Prostate gland (tissue), 2 donors: ENCODE measurements around the gene DAPL1. TPM values are rescaled to one million over a fixed set of nuclear protein-coding genes. Genes with fewer than 3 reads are reported as not detected.

Experiments used
- DNase-seq: peaks from one replicate; pipeline ENCODE4 v3.0.0-alpha.2; 2019; ENCODE audit warnings: low spot score
- H3K27ac ChIP-seq, 2 donors: fragments of 200-600 bp; sonication (generic); 2 replicates each; pipeline ENCODE4 v1.5.1; 2017 to 2019
- H3K27me3 ChIP-seq: fragments of 200-600 bp; sonication (generic); replicated peaks from 2 replicates; pipeline ENCODE4 v1.5.1; 2019; ENCODE audit not compliant: insufficient read depth
- H3K36me3 ChIP-seq, 2 donors: fragments of 200-600 bp; sonication (generic); 1 replicate in 1 of 2; 2 replicates in 1 of 2; pipeline versions ENCODE4 v1.5.1 to v1.8.1; 2017 to 2019
- H3K4me1 ChIP-seq: fragments of 200-600 bp; sonication (generic); replicated peaks from 2 replicates; pipeline ENCODE4 v1.5.1; 2019
- H3K4me3 ChIP-seq, 2 donors: fragments of 200-600 bp; sonication (generic); 2 replicates each; pipeline ENCODE4 v1.5.1; 2017 to 2019
- H3K9me3 ChIP-seq: fragments of 200-600 bp; sonication (generic); 2 replicates; pipeline ENCODE4 v1.5.1; 2017
- POLR2A ChIP-seq: fragments of 450-650 bp; IDR thresholded peaks from one replicate; pipeline ENCODE4 v1.6.1; 2016; ENCODE audit warnings: antibody characterized with exemption, mild to moderate bottlenecking
- POLR2AphosphoS5 ChIP-seq: sonication (generic); formaldehyde crosslinking; IDR thresholded peaks from one replicate; pipeline ENCODE4 v1.6.1; 2017; ENCODE audit warnings: antibody characterized with exemption
- WGBS: methylation state at CpG from one replicate; pipeline ENCODE4 v1.1.5; 2018; 5-methylcytosine and 5-hydroxymethylcytosine counted together
- intact Hi-C: fragments of 100-400 bp; cut with DNase I; formaldehyde crosslinking; loops from one replicate; pipeline ENCODE4 v1.14.2; 2022
- total RNA-seq, 2 donors: library from RNA; depleted of rRNA; stranded (reverse); fragments of >200 nt; gene quantifications; one replicate each; pipeline ENCODE4 v1.1.0, GENCODE V29; 2016
- TF ChIP-seq, protein P1 (sequence below), 4 experiments: fragments of 200-600 bp in 2 of 4; fragments of 450-650 bp in 2 of 4; sonication (generic) in 2 of 4; IDR thresholded peaks; 1 replicate in 3 of 4; 2 replicates in 1 of 4; pipeline ENCODE4 v1.5.1; 2016 to 2019; ENCODE audit warnings: antibody characterized with exemption in 4 of 4, mild to moderate bottlenecking in 2 of 4, moderate library complexity in 2 of 4

The DAPL1 gene
- total RNA-seq, 2 donors from 2014 or later: 19.0 TPM; not detected in 1

- TF ChIP-seq POLR2AphosphoS5 (no peak), POLR2A (no peak)
- TF ChIP-seq, protein P1, sequence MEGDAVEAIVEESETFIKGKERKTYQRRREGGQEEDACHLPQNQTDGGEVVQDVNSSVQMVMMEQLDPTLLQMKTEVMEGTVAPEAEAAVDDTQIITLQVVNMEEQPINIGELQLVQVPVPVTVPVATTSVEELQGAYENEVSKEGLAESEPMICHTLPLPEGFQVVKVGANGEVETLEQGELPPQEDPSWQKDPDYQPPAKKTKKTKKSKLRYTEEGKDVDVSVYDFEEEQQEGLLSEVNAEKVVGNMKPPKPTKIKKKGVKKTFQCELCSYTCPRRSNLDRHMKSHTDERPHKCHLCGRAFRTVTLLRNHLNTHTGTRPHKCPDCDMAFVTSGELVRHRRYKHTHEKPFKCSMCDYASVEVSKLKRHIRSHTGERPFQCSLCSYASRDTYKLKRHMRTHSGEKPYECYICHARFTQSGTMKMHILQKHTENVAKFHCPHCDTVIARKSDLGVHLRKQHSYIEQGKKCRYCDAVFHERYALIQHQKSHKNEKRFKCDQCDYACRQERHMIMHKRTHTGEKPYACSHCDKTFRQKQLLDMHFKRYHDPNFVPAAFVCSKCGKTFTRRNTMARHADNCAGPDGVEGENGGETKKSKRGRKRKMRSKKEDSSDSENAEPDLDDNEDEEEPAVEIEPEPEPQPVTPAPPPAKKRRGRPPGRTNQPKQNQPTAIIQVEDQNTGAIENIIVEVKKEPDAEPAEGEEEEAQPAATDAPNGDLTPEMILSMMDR (IDR thresholded peaks at IDR 0.05): no peak
- Histone ChIP-seq H3K36me3 (no peaks in the 10 kb centered on the region), H3K9me3 (no peaks in the 10 kb centered on the region), H3K27me3 (no peaks in the 10 kb centered on the region), H3K4me3 (no peak overlapping the region), H3K4me1 (no peaks in the 10 kb centered on the region), H3K27ac (no peak overlapping the region)
- 90% methylated on average over 11 of the region's 11 CpGs for WGBS
- intact Hi-C loops: no loop called here
- DNase-seq: no peak
Observed at GRCh38 chr2:158782136-158782535, 13.0 kb upstream of the DAPL1 start.

- Histone ChIP-seq H3K27me3 (no peaks in the 10 kb centered on the region), H3K27ac (no peak overlapping the region), H3K4me1 (no peaks in the 10 kb centered on the region), H3K4me3 (no peak overlapping the region), H3K9me3 (no peaks in the 10 kb centered on the region), H3K36me3 (no peaks in the 10 kb centered on the region)
- no peak for TF ChIP-seq POLR2AphosphoS5
- no peak for TF ChIP-seq POLR2A
- TF ChIP-seq, protein P1 (IDR thresholded peaks at IDR 0.05): no peak
- 77% methylated on average over 5 of the region's 5 CpGs for WGBS
- DNase-seq: no peak
- intact Hi-C loops: no loop called here
Observed at GRCh38 chr2:158782616-158783015, 12.5 kb upstream of the DAPL1 start.

- TF ChIP-seq POLR2A (no peak), POLR2AphosphoS5 (peak; percentile 61)
- TF ChIP-seq, protein P1 (IDR thresholded peaks at IDR 0.05): no peak
- intact Hi-C loops: no loop called here
- H3K9me3 ChIP-seq: no peaks in the 10 kb centered on the region
- H3K36me3 ChIP-seq: no peaks in the 10 kb centered on the region
- WGBS: 33% methylated on average over 2 of the region's 2 CpGs
- no peak overlapping the region for H3K4me3 ChIP-seq
- no peak overlapping the region for H3K27ac ChIP-seq
- H3K4me1 ChIP-seq: no peaks in the 10 kb centered on the region
- H3K27me3 ChIP-seq: no peaks in the 10 kb centered on the region
- DNase-seq: peak; percentile 18
Observed at GRCh38 chr2:158783923-158784322, 11.2 kb upstream of the DAPL1 start.

DNA sequence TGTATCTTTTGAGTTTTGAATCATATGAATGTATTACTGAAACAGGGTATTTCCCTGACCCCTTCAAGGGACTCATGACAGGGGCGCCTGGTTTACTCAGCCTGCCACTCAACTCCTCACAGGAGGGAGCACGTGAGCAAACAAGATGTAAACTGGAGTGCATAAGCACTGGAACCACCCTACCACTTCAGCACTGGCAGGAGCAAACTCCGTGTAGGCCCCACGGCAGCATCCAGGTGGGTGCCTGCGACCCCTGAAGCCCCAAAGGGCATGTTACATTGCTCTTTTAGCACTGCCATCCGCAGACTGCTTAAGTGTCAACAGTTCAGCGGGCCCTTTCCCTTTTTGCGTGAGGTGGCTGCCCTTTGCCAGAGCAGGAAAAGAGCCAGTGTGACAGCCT is 8.2 kb upstream of the DAPL1 start:
- Histone ChIP-seq H3K36me3 (no peaks in the 10 kb centered on the region), H3K4me3 (no peak overlapping the region), H3K9me3 (no peaks in the 10 kb centered on the region), H3K27me3 (no peaks in the 10 kb centered on the region), H3K4me1 (no peaks in the 10 kb centered on the region), H3K27ac (no peak overlapping the region)
- intact Hi-C loops: no loop called here
- DNase-seq: no peak
- no peak for TF ChIP-seq POLR2AphosphoS5
- 94% methylated on average over 8 of the region's 8 CpGs for WGBS

- H3K9me3 ChIP-seq: no peaks in the 10 kb centered on the region
- no peaks in the 10 kb centered on the region for H3K27me3 ChIP-seq
- intact Hi-C loops: no loop called here
- no peaks in the 10 kb centered on the region for H3K36me3 ChIP-seq
- H3K4me1 ChIP-seq: no peaks in the 10 kb centered on the region
- no peak for DNase-seq
- H3K27ac ChIP-seq: no peak overlapping the region
- no peak overlapping the region for H3K4me3 ChIP-seq
- WGBS: 21% methylated on average over 2 of the region's 2 CpGs
- no peak for TF ChIP-seq POLR2AphosphoS5
- no peak for TF ChIP-seq POLR2A
- TF ChIP-seq, protein P1 (IDR thresholded peaks at IDR 0.05): no peak
Observed at GRCh38 chr2:158788951-158789350, 6.2 kb upstream of the DAPL1 start.
